GM19240 (cell line): ENCODE measurements around the gene UBE3B.
"Not testable (repeated sequence)": the region's sequence is repeated elsewhere in the genome, so short reads cannot be mapped to it uniquely, and the experiment has no call there.

Experiments used
- DNase-seq: peaks from one replicate; pipeline ENCODE4 v3.0.0; 2011; ENCODE audit warnings: low spot score; ENCODE audit not compliant: insufficient read length

The UBE3B gene

GRCh38 chr12:109477185-109477962 lies at the start of gene UBE3B, which contains the start of gene KCTD10:
Gene UBE3B (plus strand): TSS chr12:109477634. CDS start chr12:109483552, 5,918 bp downstream.
Gene KCTD10 (minus strand): TSS chr12:109477300. CDS start chr12:109477262, 38 bp downstream.
- peak; percentile 88 for DNase-seq

DNA sequence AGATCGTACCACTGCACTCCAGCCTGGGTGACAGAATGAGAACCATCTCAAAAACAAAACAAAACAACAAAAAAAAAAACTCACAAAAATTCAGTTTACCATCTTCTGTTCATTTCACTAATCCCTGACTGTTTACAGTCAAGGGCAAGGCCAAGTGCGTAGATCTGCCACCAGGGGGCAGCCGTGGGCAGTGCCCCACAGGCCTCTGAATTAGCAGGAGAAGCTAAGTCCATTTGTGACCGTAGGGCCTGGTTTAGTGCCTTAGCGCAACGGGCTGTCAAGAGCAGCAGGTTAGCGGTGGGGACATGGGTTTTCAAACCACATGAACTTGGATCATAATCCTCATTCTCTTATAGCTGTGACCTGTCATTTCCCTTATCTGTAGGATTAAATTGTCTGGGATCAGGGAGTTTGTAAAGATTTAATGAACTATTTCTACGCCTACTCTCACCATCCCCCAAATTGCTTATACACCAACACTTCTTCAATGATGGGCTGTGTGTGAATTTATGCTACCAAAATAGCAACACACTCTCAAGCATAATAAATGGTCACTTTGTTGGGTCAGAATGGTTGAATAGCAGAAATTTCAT lies 49.3 kb upstream of the UBE3B start:
- DNase-seq, result peak; percentile 70

GRCh38 chr12:109428804-109429203 lies 48.6 kb upstream of the UBE3B start:
- DNase-seq, result not testable (repeated sequence)

DNA sequence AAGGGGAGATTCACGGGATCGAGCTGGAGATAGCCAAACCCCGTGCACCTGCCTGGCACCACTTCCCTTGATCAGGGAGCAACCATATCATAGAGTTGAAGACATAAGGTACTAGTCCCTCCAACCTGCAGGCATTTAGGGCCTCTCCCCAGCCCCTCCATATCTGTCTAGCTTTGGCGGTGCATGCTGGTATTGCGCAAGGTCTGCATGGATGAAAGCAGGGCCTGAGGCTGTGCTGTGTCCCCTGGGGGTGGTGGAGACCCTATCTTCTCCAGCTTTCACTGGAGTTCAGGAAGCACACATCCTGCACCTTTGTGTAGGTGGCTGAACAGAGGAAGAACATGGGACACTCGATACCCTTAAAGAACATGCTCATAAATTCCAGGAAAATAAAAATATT lies 47.2 kb upstream of the UBE3B start:
- no peak for DNase-seq

DNA sequence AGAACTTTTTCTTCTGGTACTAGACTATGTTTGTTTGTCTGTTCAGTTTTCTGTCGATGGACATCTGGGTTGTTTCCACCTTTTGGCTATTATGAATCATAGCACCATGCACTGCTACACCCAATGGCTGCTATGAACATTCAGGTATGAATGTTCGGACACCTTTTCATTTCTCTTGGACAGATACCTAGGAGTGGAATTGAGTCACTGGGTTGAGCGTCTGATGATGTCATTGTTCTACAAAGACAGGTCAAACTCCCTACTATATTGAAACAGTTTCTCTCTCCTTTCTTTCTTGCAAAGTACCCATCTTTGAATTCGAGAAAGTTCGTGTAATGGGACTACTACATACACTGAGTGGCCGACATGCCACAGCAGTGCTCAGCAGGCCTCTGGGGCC lies 45.0 kb upstream of the UBE3B start:
- DNase-seq, result no peak

GRCh38 chr12:109432842-109433304 lies 44.6 kb upstream of the UBE3B start:
- peak; percentile 38 for DNase-seq

DNA sequence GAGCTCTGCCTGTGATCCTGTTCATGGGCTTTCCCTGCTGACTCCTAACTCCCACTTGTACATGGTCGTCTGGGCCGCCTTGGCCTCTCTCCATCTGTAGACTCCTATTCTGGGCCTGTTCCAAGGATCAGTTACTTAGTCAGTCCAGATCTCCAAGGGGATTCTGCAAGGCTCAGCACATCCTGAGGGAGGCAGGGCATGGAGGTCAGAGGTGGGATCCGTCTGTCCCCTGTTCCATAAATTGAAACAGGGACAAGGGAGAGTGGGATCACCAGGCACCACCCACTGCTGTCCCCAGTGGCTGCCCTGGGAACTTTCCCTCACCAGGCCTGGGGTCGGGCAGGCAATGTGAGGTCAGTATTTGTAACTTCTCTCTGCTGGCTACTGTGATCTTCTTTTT lies 43.8 kb upstream of the UBE3B start:
- no peak for DNase-seq

DNA sequence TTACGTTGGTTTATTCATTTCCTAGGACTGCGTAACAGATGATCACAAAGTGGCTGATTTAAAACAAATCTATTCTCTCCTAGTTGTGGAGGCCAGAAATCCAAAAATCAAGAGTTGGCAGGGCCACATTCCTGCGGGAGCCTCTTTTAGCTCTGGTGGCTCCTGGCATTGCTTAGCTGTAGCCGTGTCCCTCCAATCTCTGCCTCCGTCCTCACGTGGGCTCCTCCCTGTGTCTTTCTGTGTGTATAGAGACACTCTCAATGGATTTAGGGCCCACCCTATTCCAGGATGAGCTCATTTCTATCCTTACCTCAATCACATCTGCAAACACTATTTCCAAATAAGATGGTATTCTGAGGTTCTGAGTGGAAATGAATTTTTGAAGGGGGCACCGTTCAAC lies 42.9 kb upstream of the UBE3B start:
- no peak for DNase-seq

- no peak for DNase-seq
Observed at GRCh38 chr12:109435428-109436187, 41.8 kb upstream of the UBE3B start.

DNA sequence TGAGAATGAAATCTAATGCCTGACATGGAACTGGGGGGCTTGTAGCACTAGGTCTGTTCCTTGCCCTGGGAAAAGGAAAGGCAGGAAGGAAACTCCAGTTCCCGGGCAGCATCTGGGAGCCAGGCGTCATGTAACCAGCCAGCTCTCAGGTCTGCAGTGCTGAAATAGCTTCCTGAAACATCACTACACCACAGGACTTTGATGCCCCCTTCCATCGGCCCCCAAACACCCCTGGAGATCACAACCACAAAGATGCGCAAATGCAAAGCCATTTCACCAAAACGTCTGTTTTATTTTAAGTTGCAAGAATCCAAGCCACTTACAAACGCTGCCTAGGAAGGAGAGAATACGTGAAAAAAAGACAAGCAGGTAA lies 41.3 kb upstream of the UBE3B start:
- DNase-seq, result no peak

GRCh38 chr12:109439181-109439580 lies 38.3 kb upstream of the UBE3B start:
- DNase-seq, result no peak

- DNase-seq, result not testable (repeated sequence)
Observed at GRCh38 chr12:109439951-109440350, 37.5 kb upstream of the UBE3B start.

DNA sequence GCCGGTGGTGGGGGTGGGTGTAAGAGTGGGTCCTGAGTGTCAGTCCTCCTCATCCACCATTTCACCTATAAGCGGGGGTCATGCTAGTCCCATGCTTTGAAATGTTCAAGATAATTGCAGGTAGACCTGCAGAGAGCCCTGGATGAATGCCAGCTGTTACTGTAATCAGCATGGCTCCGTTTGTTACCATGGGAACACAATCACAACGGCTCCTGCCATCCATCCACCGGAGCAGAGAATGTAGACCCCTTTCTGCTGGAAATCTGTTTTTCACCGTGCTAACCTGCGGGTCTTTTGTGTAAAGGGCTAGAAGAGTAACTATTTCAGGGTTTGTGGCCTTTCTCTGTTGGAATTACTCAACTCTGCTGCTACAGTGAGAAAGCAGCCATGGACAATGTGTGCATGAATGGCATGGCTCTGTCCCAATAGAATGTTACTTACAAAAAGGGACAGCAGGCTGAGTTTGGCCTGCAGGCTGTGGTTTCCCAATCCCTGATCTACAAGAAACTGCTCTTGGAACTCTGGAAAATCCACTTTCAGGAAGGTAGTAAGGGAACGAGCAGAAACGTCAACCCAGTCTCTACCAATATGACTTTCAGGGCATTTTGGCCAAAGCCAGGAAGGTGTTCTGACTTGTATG lies 36.5 kb upstream of the UBE3B start:
- no peak for DNase-seq

DNA sequence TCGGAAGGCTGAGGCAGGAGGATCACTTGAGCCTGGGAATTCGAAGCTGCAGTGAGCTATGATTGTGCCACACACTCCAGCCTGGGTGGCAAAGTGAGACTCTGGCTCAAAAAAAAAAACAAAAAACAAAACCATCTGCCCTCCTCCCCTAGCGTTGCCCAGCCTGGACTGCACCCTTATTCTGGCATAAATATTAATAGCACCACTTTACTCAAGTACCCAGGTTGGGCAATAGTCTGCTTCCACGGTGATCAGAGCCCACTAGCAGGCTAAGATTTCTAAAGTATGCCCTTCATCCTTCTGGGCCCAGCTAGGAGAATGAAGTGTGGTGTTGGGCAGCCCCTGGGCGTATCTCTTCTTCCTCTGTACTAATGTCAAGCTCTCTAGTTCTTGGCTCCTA lies 33.6 kb upstream of the UBE3B start:
- DNase-seq, result no peak

GRCh38 chr12:109444259-109444658 lies 33.2 kb upstream of the UBE3B start:
- DNase-seq, result no peak

DNA sequence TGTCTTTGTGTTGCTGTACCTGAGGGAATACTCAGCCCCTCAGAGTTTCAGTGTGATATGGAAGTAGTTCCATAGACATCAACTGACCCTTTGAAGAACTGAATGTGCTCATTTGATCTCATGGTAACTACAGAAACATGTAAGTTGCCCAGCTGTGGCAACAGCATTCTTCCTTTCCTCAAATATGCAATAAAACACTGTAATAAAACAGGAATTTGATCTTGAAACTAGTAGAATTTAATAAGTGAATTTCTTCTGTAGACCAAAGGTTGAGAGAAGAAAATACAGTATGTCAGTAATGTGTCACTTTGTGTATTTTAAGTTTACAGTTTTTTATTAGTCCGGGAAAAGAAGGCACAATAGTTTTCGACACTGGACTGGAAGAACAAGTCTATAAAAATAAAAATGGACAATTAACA lies 32.2 kb upstream of the UBE3B start:
- no peak for DNase-seq

- no peak for DNase-seq
Observed at GRCh38 chr12:109446869-109447268, 30.6 kb upstream of the UBE3B start.

- no peak for DNase-seq
Observed at GRCh38 chr12:109447482-109447881, 30.0 kb upstream of the UBE3B start.

DNA sequence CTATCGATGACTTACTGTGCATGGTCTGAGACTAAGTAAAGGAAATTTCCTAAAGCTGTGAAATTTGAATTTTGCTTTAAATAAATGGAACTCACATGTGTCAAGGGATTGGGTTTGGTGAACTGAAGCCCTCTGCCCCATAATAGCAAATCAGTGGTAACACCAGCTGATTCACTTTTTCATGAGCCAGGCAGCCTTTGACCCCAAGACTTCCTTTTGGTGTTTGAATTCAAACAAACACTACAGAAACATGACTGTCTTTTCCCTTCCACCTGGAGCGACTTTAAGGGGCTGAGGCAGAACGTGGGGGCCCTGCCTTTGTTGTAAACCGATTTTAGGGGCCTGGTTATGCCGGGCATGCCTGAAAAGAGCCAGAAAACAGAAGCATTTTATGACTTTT lies 29.2 kb upstream of the UBE3B start:
- no peak for DNase-seq

DNA sequence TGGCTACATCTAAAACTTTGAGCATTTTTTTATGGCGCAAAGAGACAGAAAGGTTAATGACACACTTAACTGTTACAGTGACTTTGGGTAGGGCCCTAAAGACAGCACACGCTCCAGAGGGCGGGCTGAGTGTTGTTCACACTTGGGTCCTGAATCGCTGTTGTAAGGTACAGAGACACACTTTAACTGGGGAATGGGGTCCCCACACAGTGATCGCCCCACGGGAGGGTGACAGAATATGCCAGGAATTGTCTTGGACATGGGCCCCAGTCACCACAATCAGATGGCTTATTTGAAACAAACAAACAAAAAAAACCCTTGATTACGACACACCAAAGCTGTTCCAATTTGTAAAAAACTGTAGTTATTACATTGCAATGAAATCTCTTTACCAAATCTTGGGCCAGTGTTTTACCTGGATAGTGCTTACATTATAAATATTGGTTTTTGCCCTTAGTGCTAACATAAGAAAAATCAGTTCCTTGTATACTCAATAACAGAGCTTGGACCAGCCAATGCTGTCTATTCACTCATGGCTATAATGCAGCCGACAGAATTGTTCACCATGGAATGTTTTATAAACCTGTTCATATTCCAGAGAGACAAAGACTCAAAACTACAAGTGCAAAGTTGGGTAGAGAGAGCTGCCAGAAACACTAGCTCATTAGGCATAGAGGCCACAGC lies 28.6 kb upstream of the UBE3B start:
- no peak for DNase-seq
